BLaER1 (cell line): ENCODE data around the gene MRPL12.
A peak's percentile ranks its signal among the peaks of the same experiment; 100 is the strongest.
"Not testable (repeated sequence)": the region's sequence is repeated elsewhere in the genome, so short reads cannot be mapped to it uniquely, and the experiment has no call there.

Experiments
- H3K27ac ChIP-seq: shearing (Covaris generic); formaldehyde crosslinking; 2 replicates; pipeline ENCODE4 v1.8.1; 2022
- H3K27me3 ChIP-seq: shearing (Covaris generic); formaldehyde crosslinking; 2 replicates; pipeline ENCODE4 v1.8.1; 2022
- H3K36me3 ChIP-seq: shearing (Covaris generic); formaldehyde crosslinking; 2 replicates; pipeline ENCODE4 v1.8.1; 2022
- H3K4me1 ChIP-seq: shearing (Covaris generic); formaldehyde crosslinking; 2 replicates; pipeline ENCODE4 v1.8.1; 2022
- H3K4me2 ChIP-seq: shearing (Covaris generic); formaldehyde crosslinking; 2 replicates; pipeline ENCODE4 v1.8.1; 2022
- H3K4me3 ChIP-seq: shearing (Covaris generic); formaldehyde crosslinking; 2 replicates; pipeline ENCODE4 v1.8.1; 2022
- H3K9ac ChIP-seq: shearing (Covaris generic); formaldehyde crosslinking; 2 replicates; pipeline ENCODE4 v1.8.1; 2022
- H3K9me3 ChIP-seq: shearing (Covaris generic); formaldehyde crosslinking; 2 replicates; pipeline ENCODE4 v1.8.1; 2022
- H4K20me1 ChIP-seq: shearing (Covaris generic); formaldehyde crosslinking; 2 replicates; pipeline ENCODE4 v1.8.1; 2022
- Cebpa-rat ChIP-seq: shearing (Covaris generic); IDR thresholded peaks from 2 replicates; pipeline ENCODE4 v1.8.1; 2022

Gene MRPL12

GRCh38 chr17:81666092-81666341 lies 37.1 kb upstream of the MRPL12 start:
- TF ChIP-seq Cebpa-rat = no peak
- peak overlapping the region; percentile 99 for H3K4me2 ChIP-seq
- H3K9ac ChIP-seq = peak overlapping the region; percentile 99
- H3K9me3 ChIP-seq = no peaks in the 10 kb centered on the region
- peaks cover 9% of the 10 kb centered on the region; the same call in 1 of the 2 replicates for H4K20me1 ChIP-seq
- peaks cover 51% of the 10 kb centered on the region for H3K36me3 ChIP-seq
- H3K27ac ChIP-seq = peak overlapping the region; percentile 99
- peak overlapping the region; percentile 100 for H3K4me3 ChIP-seq
- H3K4me1 ChIP-seq = peaks cover 53% of the 10 kb centered on the region
- H3K27me3 ChIP-seq = no peaks in the 10 kb centered on the region

GRCh38 chr17:81666342-81667191 lies 36.6 kb upstream of the MRPL12 start, which contains the start of the genes CCDC137 and OXLD1:
Gene CCDC137 (plus strand): TSS chr17:81666737. CDS start chr17:81666767, 30 bp downstream.
Gene OXLD1 (minus strand): TSS chr17:81666605. CDS start chr17:81666577, 28 bp downstream.
- Histone ChIP-seq H3K9me3 (no peaks in the 10 kb centered on the region), H3K9ac (peak within 1 kb of the TSS; percentile 99), H4K20me1 (peaks cover 12% of the 10 kb centered on the region; the same call in 1 of the 2 replicates), H3K4me3 (peak within 1 kb of the TSS; percentile 100), H3K4me2 (peak within 1 kb of the TSS; percentile 99), H3K27me3 (no peaks in the 10 kb centered on the region), H3K36me3 (peaks cover 56% of the 10 kb centered on the region), H3K27ac (peak within 1 kb of the TSS; percentile 99), H3K4me1 (peaks cover 53% of the 10 kb centered on the region)
- TF ChIP-seq Cebpa-rat = no peak

- H3K4me3 ChIP-seq = peak overlapping the region; percentile 100
- H3K4me2 ChIP-seq = peak overlapping the region; percentile 99
- H3K36me3 ChIP-seq = peaks cover 68% of the 10 kb centered on the region
- H3K27me3 ChIP-seq = no peaks in the 10 kb centered on the region
- TF ChIP-seq Cebpa-rat = no peak
- H3K27ac ChIP-seq = peak overlapping the region; percentile 99; the same call in 1 of the 2 replicates
- peaks cover 65% of the 10 kb centered on the region for H3K4me1 ChIP-seq
- peaks cover 24% of the 10 kb centered on the region for H4K20me1 ChIP-seq
- H3K9ac ChIP-seq = peak overlapping the region; percentile 99
- H3K9me3 ChIP-seq = no peaks in the 10 kb centered on the region
These were observed 35.4 kb upstream of the MRPL12 start for GRCh38 chr17:81667754-81668153.

- Histone ChIP-seq H3K27ac (peak overlapping the region; percentile 90; the same call in 1 of the 2 replicates), H3K9me3 (no peaks in the 10 kb centered on the region), H3K27me3 (no peaks in the 10 kb centered on the region), H3K4me2 (no peak overlapping the region), H4K20me1 (peaks cover 33% of the 10 kb centered on the region), H3K9ac (peak overlapping the region; percentile 29; the same call in 1 of the 2 replicates), H3K4me3 (no peak overlapping the region), H3K36me3 (peaks cover 75% of the 10 kb centered on the region), H3K4me1 (peaks cover 85% of the 10 kb centered on the region)
- TF ChIP-seq Cebpa-rat = no peak
These were observed 30.7 kb upstream of the MRPL12 start for GRCh38 chr17:81672504-81672903.

GRCh38 chr17:81672954-81673353 lies 30.2 kb upstream of the MRPL12 start:
- no peak overlapping the region for H3K4me3 ChIP-seq
- peak overlapping the region; percentile 90; the same call in 1 of the 2 replicates for H3K27ac ChIP-seq
- TF ChIP-seq Cebpa-rat = no peak
- H3K27me3 ChIP-seq = no peaks in the 10 kb centered on the region
- no peaks in the 10 kb centered on the region for H3K9me3 ChIP-seq
- peaks cover 33% of the 10 kb centered on the region for H4K20me1 ChIP-seq
- peaks cover 71% of the 10 kb centered on the region for H3K36me3 ChIP-seq
- H3K9ac ChIP-seq = peak overlapping the region; percentile 29; the same call in 1 of the 2 replicates
- H3K4me2 ChIP-seq = no peak overlapping the region
- H3K4me1 ChIP-seq = peaks cover 85% of the 10 kb centered on the region

- Histone ChIP-seq H3K36me3 (peaks cover 67% of the 10 kb centered on the region), H3K4me2 (peak overlapping the region; percentile 98), H3K4me3 (no peak overlapping the region), H3K9ac (peak overlapping the region; percentile 81), H4K20me1 (peaks cover 33% of the 10 kb centered on the region), H3K9me3 (no peaks in the 10 kb centered on the region), H3K4me1 (peaks cover 83% of the 10 kb centered on the region), H3K27ac (peak overlapping the region; percentile 90), H3K27me3 (no peaks in the 10 kb centered on the region)
- TF ChIP-seq Cebpa-rat = no peak
These were observed 29.5 kb upstream of the MRPL12 start for GRCh38 chr17:81673561-81674258.

- peaks cover 23% of the 10 kb centered on the region; the same call in 1 of the 2 replicates for H4K20me1 ChIP-seq
- peak overlapping the region; percentile 81 for H3K9ac ChIP-seq
- peaks cover 88% of the 10 kb centered on the region for H3K4me1 ChIP-seq
- H3K27ac ChIP-seq = peak overlapping the region; percentile 91
- H3K4me2 ChIP-seq = peak overlapping the region; percentile 98
- not testable (repeated sequence) for H3K9me3 ChIP-seq, H3K27me3 ChIP-seq
- H3K4me3 ChIP-seq = peak overlapping the region; percentile 50
- H3K36me3 ChIP-seq = peaks cover 66% of the 10 kb centered on the region
These were observed 27.5 kb upstream of the MRPL12 start for GRCh38 chr17:81675515-81676221.

- H3K4me3 ChIP-seq = no peak overlapping the region
- H3K4me1 ChIP-seq = peaks cover 96% of the 10 kb centered on the region
These were observed 26.3 kb upstream of the MRPL12 start for GRCh38 chr17:81676906-81677305.

GRCh38 chr17:81680150-81680549 lies 23.0 kb upstream of the MRPL12 start:
- Histone ChIP-seq H4K20me1 (peaks cover 22% of the 10 kb centered on the region), H3K9me3 (no peaks in the 10 kb centered on the region), H3K27ac (peak overlapping the region; percentile 65), H3K4me1 (peaks cover 82% of the 10 kb centered on the region), H3K9ac (0 out of 2 replicates have a peak overlapping the region, but pooled peaks have one; percentile 19), H3K4me2 (peak overlapping the region; percentile 93), H3K36me3 (peaks cover 32% of the 10 kb centered on the region), H3K4me3 (no peak overlapping the region), H3K27me3 (no peaks in the 10 kb centered on the region)
- no peak for TF ChIP-seq Cebpa-rat

More at GRCh38 chr17:81676906-81677305, 26.3 kb upstream of the MRPL12 start:
- Histone ChIP-seq H4K20me1 (peaks cover 17% of the 10 kb centered on the region; the same call in 1 of the 2 replicates), H3K9ac (peak overlapping the region; percentile 59), H3K4me2 (peak overlapping the region; percentile 98), H3K9me3 (no peaks in the 10 kb centered on the region), H3K36me3 (peaks cover 62% of the 10 kb centered on the region), H3K27me3 (no peaks in the 10 kb centered on the region), H3K27ac (peak overlapping the region; percentile 91)
- no peak for TF ChIP-seq Cebpa-rat
